ENCODE measurements around the gene KCNV2.

DNA sequence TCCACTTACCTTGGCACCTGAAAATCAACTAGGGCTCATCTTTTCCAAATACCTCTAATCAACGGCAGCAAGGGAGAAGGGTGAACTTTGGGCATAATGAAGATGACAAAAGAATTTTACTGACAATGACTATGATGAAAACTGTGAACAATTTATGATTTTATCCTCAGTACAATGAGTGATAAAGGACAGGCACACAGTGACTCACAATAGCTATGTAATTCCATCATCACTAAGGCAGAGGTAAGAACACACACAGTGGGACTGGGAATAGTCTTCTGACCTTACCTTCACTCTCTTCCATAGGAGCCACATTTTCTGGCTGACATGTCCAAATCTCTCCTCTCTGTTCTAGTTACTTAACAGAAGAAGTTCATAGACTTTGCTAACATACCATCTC is 26.1 kb upstream of the KCNV2 start:
- TF ChIP-seq POLR2A (IDR thresholded peaks at IDR 0.05) (no peak), POLR2AphosphoS5 (IDR thresholded peaks at IDR 0.05) (no peak)
- TF ChIP-seq, protein P1, sequence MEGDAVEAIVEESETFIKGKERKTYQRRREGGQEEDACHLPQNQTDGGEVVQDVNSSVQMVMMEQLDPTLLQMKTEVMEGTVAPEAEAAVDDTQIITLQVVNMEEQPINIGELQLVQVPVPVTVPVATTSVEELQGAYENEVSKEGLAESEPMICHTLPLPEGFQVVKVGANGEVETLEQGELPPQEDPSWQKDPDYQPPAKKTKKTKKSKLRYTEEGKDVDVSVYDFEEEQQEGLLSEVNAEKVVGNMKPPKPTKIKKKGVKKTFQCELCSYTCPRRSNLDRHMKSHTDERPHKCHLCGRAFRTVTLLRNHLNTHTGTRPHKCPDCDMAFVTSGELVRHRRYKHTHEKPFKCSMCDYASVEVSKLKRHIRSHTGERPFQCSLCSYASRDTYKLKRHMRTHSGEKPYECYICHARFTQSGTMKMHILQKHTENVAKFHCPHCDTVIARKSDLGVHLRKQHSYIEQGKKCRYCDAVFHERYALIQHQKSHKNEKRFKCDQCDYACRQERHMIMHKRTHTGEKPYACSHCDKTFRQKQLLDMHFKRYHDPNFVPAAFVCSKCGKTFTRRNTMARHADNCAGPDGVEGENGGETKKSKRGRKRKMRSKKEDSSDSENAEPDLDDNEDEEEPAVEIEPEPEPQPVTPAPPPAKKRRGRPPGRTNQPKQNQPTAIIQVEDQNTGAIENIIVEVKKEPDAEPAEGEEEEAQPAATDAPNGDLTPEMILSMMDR (IDR thresholded peaks at IDR 0.05): no peak

All from sigmoid colon (tissue), 4 donors.